Activated naive CD4-positive, alpha-beta T cell treated with anti-CD3 and anti-CD28 coated beads, Interleukin-2, amount 50 U/mL, for 16 hours (primary cell): ENCODE measurements around the gene IBA57.

Experiments used
- DNase-seq: peaks from one replicate; pipeline ENCODE4 v3.0.0-alpha.2; 2020

Gene IBA57

DNA sequence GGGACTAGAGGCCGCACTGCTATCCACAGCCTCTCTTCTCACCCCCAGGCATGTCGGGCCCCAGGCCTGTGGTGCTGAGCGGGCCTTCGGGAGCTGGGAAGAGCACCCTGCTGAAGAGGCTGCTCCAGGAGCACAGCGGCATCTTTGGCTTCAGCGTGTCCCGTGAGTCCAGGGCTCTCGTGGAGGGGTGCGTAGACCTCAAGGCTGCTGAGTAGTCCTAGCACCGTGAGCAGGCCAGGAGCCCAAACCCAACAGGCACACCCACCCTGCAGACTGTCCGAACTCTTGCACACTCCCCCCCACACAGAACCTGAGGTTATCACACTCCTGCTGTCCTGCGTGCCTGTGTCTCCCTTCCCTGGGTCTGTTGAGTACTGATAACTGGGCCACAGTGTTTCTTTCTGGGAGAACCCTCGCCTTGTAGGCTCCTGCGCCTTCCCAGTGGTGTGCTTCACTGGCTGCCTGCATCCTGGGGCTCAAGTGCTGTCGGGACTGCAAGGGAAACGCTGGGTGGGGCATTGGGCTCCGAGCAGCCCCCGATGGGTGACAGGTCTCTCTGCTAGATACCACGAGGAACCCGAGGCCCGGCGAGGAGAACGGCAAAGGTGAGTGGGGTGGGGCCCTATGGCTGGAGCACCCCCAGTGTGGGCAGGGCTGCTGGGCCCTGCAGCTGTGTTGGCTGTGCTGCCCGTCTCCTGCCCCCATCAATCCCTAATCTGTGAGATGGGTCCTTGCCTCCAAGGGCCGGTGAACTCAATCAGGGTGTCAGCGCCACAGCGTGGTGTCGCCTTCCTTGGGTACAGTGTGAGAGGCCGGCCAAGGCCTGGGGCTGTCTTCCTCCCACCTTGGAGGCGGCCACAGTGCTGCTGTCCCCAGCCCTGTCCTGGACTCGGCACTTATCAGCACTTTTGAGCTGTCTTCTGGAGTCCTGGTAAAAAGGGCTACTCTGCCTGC is 19.9 kb upstream of the IBA57 start:
- DNase-seq = no peak

DNA sequence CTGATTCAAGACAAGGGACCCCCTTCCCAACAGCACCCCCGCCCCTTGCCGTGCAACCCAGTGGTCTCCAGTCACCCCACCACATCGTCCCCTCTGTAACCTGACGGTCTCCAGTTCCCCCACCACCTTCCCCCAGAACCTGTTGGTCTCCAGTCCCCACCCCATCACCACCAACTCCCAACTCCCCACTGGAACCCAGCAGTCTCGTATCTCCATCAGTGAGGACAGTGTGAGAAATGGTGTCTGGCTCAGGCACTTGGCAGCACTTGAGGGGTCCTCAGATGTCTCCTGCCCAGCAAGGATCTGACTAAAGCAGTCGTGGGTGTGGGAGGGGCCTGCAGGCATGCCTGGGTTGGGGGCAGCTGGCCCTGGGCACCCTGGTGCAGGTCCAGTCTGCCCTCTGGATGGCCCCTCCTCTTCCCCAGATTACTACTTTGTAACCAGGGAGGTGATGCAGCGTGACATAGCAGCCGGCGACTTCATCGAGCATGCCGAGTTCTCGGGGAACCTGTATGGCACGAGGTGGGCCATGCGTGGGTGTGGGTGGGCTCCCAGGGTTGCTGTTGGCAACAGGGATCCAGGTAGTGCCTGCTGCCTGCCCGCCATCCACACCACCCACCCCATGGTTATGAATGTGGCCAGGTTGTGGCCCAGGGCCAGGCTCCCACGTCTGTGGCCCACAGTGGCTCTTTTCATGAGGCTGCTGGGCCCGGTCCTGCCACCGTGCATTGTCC is 19.0 kb upstream of the IBA57 start:
- DNase-seq = no peak

DNA sequence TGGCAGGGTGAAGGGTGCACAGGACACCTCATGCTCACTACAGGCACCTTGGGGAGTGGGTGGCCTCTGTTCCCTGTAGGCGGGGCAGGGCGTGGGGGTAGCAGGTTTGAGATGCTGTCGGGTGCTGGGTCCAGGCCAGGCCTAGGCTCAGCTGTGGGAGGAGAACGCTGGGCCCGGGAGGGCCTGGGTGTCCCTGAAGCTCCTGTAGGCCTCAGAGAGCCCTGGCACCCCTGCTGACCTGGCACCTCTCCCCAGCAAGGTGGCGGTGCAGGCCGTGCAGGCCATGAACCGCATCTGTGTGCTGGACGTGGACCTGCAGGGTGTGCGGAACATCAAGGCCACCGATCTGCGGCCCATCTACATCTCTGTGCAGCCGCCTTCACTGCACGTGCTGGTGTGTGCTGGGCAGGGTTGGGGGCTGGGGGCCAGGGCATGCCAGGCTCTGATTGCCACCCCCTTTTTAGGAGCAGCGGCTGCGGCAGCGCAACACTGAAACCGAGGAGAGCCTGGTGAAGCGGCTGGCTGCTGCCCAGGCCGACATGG is 18.4 kb upstream of the IBA57 start:
- no peak for DNase-seq

DNA sequence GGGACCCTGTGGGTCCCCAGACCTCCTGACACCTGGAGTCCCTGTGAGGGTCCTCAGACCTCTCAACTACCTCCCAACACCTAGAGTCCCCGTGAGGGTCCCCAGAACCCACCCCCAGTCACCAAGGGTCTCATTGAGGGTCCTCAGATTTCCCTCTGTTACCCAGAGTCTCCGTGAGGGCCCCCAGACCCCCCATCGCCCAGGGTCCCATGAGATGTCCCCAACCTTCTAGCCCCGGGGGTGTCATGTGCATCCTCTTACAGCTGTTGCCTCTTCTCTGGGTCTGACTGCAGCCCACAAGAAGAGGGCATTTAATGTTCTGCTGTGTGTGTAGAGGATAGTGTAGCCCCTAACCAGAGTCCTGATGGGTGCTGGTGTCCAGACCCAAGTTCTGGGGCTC is 17.8 kb upstream of the IBA57 start:
- no peak for DNase-seq

DNA sequence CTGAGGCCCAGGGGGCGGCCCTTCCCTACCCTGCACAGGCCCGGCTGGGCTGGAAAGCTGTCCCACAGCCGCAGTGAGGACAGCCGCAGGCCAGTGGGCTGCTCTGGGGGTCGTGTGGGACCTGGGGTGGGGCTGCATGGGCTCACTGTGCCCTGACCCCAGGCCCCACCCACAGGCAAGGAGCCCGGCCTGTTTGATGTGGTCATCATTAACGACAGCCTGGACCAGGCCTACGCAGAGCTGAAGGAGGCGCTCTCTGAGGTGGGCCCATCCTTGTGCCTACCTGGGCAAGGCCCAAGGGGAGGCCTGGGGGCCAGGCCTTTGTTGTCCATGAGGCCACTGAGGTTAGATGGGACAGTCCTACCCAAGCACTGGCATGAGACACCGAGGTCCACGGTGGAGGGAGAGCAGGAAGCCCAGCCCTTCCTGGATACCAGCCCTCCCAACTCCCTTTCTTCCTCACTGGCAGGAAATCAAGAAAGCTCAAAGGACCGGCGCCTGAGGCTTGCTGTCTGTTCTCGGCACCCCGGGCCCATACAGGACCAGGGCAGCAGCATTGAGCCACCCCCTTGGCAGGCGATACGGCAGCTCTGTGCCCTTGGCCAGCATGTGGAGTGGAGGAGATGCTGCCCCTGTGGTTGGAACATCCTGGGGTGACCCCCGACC is 17.3 kb upstream of the IBA57 start:
- DNase-seq = no peak

DNA sequence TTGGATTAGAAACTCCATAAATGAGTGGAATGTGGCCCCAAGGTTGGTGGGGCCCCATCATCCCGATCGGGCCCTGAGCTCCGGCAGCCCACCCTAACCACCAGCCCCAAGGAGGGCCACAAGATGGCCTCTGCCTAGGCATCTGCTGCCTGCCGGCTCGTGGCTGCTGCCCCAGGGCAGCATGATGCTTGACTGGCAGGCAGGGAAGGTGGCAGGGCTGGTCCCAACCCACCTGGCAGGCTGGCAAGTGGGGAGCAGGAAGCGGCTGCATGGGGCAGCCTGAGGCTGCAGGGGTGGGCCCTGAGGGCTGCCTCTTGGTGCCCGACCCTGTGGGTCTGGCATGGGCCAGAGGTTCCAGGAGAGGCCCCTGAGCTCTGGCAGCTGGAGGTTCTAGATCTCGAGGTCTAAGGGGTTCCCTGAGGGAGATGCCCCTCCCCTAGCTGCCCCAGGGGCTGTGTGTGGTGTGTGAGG is 16.6 kb upstream of the IBA57 start:
- no peak for DNase-seq

DNA sequence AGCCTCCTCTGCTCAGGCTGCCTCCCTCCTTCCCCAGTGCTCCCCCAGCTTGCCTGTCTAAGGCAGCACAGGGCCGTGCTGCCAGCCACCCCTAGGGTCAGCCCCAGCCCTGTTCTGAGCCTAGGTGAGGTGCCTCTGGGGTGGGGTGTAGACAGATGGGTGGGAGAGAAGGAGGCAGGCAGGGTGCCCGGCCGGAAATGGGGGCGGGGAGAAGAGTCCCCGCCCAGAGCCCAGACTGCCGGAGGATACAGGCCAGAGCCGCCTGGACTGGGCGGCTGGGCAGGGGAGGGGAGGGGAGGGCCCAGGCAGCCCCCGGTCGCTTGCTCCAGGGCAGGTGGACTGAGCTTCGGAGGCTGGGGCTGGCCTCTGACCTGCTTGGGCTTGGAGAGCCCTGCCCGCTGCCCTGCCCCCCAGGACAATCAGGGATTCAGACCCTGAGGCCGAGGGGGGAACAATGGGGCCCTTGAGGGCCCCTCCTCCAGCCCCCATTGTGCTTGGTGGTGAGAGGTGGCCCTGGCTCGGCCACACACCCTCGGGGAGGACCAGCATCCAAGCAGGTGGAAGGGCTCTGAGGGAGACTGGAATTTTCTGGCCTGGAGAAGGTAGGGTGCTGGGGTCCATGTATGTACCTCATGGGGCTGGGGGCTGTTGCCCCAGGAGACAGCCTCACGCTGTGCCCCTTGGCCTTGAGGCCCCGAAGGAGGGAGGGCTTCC is 16.0 kb upstream of the IBA57 start, which contains the start of gene GJC2:
GJC2 (plus strand) TSS at position 525 of the 714 bp plus-strand sequence. CDS start 7,829 bp downstream, outside the sequence.
- no peak for DNase-seq

DNA sequence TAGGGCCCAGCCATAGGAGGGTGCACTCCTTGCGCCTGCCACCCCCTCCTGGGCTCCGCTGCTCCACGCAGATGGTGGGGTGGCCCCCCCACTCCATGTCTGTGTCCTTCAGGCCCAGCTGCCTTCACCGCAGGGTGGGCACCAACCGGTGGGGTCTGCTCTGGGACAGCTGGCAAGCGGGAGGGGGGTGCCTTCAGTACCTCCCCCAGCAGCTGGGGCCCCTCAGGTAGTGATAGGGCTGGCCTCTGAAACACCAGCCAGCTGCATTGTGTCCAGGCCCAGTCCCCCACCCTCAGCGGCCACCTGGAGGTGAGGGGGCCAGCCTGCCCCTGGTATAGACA is 15.5 kb upstream of the IBA57 start:
- DNase-seq = no peak

DNA sequence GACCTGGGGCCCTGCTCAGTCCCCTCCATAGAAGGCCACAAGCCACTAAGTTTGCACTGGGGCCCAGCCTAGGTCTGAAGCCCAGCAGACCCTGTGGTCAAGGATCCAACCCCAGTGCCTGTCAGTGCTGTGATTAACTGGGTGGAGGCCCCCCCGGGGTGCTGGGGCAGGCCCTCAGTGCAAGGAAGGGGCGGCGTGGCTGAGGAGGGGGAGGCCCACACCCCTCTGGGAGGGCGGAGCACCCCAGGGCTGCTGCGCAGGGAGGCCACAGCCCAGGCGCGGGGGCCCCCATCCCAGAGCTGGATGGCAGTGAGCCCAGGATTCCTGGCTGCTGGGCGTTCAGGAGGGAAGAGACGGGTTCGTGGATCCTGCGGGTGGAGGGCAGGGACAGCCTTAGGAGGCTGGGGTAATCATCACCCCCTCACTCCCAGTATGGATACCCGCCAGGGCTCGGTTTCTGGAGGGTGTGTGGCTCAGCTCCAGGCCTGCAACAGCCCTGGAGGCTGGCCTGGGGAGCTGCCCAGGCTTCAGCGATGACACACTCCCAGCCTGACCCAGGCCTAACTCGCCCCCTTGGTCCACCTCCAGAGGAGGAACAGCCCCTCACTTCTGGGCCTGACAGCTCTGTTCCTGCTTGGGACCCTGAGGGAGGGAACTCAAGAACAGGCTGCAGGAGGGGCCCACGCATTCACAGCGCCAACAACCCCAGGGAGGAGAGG is 15.0 kb upstream of the IBA57 start:
- no peak for DNase-seq

DNA sequence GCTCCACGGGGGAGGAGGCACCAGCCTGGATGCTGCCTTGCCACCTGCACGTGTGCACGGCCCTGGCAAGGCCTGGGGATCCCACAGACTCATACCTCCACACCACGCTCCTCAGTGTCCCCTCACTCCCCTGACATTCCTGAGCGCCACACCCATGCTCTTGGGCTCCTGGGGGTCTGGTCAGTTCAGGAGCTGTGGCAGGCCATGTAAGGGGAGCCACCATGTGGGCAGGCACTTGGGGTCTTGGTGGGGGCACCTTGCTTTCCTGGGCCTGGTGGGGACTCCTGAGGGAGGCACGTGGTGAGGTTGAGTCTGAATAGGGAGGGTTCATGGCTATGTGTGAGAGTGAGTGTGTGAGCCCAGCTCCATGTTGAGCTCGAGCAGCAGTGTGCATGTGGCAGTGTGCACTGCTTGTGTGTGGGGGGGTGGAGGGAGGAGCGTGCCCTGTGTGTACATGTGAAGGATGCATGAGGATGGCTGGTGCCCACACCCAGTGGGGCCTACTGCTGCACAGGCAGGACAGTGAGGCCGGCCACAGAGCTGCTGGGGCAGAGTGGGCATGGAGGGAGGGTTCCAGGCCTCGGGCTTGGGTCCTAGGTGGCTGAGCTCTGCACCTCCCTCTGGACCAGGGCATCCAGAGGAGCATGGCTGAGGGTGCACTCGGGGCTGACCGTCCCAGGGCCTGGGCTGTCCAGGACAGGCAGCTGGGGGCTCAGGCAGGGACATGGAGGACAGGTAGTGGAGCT is 14.3 kb upstream of the IBA57 start:
- DNase-seq = no peak

DNA sequence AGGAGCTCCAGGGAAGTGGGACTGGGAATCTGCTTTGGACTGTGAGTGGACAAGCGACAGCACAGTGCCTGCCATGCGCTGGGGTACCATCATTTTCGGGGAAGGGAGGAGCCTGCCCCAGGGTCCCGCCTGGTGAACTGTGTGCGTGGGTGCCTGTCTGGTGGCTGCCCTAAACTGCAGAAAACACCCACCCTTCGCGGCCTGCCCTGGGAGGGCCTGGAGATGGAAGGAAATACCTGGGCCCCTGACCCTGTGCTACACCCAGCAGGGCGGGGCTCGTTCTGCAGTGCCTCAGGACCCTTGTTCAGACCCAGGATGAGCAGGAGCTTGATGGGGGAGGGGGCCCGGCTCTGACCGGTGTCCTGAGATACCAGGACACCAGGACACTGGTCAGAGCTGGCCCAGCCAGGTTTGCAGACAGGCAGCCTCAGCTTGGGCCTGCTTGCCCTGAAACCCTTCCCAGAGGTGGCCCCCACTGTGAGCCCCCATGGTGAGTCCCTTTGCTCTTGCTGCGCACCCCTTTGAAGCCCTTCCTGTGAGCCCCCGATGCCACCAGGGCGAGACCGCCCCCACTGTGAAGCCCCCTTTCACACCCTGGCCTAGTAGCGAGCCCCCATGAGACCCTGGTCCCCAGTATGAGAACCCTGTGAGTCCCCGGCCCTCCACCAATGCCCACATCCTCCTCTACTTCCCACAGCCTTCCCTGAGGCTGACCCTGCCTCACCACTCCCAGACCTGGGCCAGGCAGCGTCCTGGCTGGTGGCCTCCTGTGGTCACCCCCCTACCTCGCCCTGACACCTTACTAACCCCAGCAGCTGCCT is 13.3 kb upstream of the IBA57 start:
- no peak for DNase-seq

DNA sequence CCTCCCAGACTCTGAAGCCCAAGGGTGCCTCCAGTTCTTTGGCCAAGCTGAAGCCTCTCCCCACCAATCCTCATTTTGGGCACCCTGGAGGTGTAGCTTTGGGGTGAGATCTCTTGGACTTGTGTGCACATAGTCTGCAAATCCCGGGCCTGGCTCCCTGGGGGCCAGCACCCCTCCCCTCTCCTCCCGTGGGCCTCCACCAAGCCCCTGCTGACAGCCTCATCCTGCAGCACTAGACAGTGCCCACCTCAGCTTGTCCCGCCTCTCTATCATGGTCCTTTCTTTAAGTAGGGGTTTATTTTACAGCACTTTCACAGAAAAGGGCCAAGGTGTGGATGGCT is 12.7 kb upstream of the IBA57 start:
- no peak for DNase-seq

DNA sequence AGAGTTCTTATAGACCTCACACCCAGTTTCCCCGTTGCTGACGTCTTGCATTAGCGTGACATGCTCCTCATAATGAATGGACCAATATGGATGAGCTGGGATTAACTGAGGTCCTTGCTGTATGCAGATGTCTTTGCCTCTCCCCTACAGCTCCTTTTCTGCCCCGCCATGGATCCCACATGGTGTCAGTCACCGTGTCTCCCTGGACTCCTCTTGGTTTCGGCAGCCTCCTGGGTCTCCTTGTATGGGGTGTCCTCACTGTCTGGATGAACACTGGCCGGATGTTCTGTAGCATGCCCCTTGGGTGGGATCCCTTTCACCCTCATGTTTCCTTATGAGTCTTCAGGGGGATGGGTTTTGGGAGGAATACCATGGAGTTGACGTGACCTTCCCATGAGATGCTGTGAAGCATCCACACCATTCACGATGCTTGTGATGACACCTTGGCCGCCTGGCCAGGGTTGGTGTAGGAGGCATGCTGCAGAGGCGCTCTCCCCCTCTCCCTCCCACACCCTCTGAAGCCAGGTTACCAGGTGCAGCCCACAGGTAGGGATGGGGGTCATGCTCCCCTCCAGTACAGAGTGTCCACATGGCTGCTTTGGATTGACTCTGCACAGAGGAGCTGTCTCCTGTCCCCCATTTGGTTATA is 11.5 kb upstream of the IBA57 start:
- no peak for DNase-seq

DNA sequence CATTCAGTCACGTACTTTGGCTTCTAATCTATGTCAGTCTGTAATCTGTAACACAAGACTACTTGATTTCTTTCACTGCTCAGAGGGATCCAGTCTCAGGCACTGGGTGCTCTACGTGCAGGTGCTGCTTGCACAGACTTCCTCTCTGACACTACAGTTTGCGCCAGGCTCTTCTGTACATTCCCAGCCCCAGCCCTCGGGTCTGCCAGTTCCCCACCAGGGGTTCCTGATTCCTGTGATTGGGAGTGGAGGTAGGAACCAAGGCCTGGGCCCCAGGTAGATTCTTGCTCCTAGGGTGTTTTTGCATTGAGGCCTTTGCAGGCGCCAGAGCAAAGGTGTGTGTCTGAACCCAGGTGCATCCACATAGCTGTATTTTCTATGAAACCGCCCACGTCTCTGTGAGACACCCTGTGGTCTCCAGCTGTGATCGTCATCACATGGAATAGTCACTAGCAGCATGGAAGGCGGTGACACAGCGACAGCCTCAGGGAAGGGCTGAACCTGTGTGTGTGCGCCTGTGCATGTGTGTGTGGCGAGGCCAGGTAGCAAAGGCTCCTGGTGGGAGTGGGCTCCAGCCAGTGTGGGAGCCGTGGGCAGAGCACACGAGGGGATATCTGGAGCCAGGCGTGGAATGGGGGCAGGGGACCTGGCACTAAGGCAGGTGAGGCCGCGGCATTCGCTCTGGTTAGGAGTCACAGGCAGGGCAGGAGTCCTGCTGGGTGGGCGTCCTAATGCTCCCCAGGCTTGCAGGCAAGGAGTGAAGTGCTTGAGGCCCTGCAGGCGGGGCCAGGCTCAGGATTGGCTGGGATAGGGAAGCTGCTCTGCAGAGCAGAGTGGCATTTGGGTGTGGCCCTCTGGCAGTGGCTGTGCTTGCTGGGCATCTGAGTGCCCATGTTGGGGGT is 10.7 kb upstream of the IBA57 start:
- DNase-seq = peak; percentile 53

DNA sequence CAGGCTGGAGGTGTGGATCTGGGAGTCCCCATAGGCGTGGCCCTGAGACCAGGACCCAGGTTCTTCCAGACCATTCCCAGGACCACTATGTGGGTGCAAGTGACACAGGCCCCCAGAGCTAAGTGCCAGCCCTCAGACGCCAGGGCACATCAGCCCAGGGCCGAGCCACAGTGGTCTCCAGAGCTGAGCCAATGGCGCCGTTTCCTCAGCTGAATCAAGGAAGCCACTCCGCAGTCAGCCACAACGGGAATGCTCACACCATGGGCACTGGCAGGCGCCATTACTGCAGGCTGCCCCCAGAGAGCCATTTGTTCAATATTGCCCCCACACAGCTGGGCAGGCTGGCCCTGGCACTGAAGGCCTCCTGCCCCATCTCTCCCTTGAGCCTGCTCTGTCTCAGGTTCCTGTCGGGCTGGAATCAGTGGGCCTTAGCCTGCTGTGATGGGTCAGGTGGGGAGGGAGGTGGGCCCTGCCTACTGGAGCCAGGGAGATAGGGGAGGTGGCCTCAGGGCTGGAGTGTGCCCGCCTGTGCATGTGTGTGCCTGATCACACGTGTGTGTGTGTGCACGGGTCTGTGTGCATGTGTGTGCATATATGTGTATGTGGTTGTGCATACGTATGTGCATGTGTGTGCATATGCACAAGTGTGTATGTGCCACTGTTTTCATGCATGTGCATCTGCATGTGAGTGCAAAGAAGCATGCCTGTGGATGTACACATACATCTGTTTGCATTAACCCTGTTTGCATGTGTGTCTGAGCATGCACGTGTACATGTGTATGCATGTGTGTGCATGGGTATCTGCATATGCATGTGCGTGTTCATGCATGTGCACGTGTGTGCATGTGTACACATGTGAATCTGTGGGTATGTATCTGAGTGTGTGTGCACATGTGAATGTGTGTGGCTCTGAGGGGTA is 9.7 kb upstream of the IBA57 start:
- DNase-seq = no peak

DNA sequence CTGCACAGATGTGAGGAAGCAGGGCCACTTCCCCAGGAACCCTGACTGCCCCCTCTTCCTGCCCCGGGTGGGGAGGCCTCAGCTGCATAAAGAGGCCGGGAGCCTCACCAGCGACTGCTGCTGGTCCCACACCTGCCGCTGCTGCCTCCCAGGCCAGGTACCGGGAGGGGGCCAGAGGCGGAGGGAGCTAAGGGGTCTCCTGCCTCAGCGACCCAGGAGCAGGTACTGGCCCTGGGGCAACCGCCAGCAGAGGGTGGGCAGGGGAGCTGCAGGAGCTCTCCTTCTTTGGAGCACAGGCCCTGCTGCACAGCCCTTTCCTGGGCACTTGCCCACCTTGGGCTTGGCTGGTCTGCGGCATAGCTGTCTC is 9.1 kb upstream of the IBA57 start:
- peak; percentile 11 for DNase-seq

DNA sequence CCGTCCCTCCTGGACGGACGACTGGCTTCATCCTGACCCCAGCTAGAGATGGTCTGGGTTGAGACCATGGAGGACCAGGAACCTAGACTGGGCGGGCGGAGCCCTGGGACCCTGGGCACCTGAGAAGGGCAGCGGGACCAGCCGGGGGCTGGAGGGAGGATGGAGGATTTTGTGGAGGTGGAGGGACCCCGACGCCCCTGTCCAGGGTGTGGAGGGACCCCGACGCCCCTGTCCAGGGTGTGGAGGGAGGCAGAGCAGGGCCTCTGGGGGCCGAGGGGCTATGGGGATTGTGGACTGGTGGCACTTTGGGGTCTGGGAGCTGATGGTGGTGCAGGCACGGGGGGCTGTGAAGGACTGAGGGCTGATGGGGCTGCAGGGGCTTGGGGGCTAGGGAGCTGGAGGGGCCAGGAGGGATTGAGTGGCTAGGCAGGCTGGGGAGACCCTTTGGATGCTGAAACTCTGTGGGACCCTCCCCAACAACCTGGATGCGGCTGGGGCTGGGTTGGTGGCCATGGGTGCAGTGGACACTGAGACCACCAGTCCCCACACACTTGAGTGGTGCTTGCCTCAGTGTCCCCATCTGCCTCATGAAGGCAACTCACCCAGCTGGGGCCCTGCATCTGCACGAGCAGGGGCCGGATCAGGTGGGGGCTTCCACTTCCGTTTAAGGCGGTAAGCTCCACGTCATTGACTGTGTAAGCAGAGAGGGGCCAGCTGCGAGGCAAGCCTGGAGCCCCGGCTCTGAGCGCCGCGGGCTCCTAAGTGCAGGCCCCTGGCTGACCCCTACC is 8.5 kb upstream of the IBA57 start:
- peak; percentile 2 for DNase-seq
